Stimulated activated CD4-positive, alpha-beta T cell treated with anti-CD3 and anti-CD28 coated beads, Interleukin-2, amount 100 ng/mL, for 4 hours (primary cell): Measurements from ENCODE around the gene KLRK1.
"Not testable (repeated sequence)": the region's sequence is repeated elsewhere in the genome, so short reads cannot be mapped to it uniquely, and the experiment has no call there.

Source experiments
- DNase-seq: peaks from one replicate; pipeline ENCODE4 v3.0.0-alpha.2; 2020; ENCODE audit warnings: low read depth

Gene KLRK1

GRCh38 chr12:10388624-10389413 is 1.0 kb downstream of the KLRK1 start:
- DNase-seq: no peak

GRCh38 chr12:10387498-10387897 is 2.3 kb downstream of the KLRK1 start:
- not testable (repeated sequence) for DNase-seq

- no peak for DNase-seq
These were observed 3.0 kb downstream of the KLRK1 start for GRCh38 chr12:10386857-10387256.

GRCh38 chr12:10385166-10385613 is 4.7 kb downstream of the KLRK1 start:
- DNase-seq: no peak

GRCh38 chr12:10384191-10384590 is 5.7 kb downstream of the KLRK1 start:
- no peak for DNase-seq

GRCh38 chr12:10381928-10382628 is 7.8 kb downstream of the KLRK1 start:
- DNase-seq: no peak

GRCh38 chr12:10378737-10379136 is 11.1 kb downstream of the KLRK1 start:
- not testable (repeated sequence) for DNase-seq

- DNase-seq: no peak
These were observed 15.2 kb downstream of the KLRK1 start for GRCh38 chr12:10374624-10375018.

- DNase-seq: no peak
These were observed 17.3 kb downstream of the KLRK1 start for GRCh38 chr12:10372559-10372958.

- not testable (repeated sequence) for DNase-seq
These were observed 17.8 kb downstream of the KLRK1 start for GRCh38 chr12:10371893-10372535.

- no peak for DNase-seq
These were observed 20.1 kb downstream of the KLRK1 start for GRCh38 chr12:10369557-10370415.

- no peak for DNase-seq
These were observed 21.4 kb downstream of the KLRK1 start for GRCh38 chr12:10368206-10369171.

- not testable (repeated sequence) for DNase-seq
These were observed 22.1 kb downstream of the KLRK1 start for GRCh38 chr12:10367714-10368113.

GRCh38 chr12:10366875-10367274 is 23.0 kb downstream of the KLRK1 start:
- no peak for DNase-seq

- DNase-seq: no peak
These were observed 24.0 kb downstream of the KLRK1 start for GRCh38 chr12:10365696-10366405.

- DNase-seq: peak; percentile 66
These were observed 24.8 kb downstream of the KLRK1 start for GRCh38 chr12:10364815-10365622.

GRCh38 chr12:10363914-10364814 is 25.7 kb downstream of the KLRK1 start:
- no peak for DNase-seq

- DNase-seq: no peak
These were observed 26.3 kb downstream of the KLRK1 start for GRCh38 chr12:10363658-10363913.
